GM12878 (cell line): Measurements from ENCODE around the gene FUT8. TPM values are rescaled to one million over a fixed set of nuclear protein-coding genes. Genes with fewer than 3 reads are reported as not detected.

Experiments
- ASH2L ChIP-seq: fragments of 300-600, 200-600 bp; sonication (generic); IDR thresholded peaks from 2 replicates; pipeline ENCODE4 v1.6.1; 2017; ENCODE audit warnings: low read depth, mild to moderate bottlenecking, borderline replicate concordance
- ATF7 ChIP-seq: fragments of 450-650 bp; IDR thresholded peaks from 2 replicates; pipeline ENCODE4 v1.6.1; 2016; ENCODE audit warnings: low read depth, mild to moderate bottlenecking
- BCL3 ChIP-seq: IDR thresholded peaks from 2 replicates; pipeline ENCODE4 v1.6.1; 2011; ENCODE audit warnings: borderline replicate concordance, low read depth, mild to moderate bottlenecking, moderate library complexity, low read length; ENCODE audit not compliant: insufficient read depth, poor library complexity, severe bottlenecking
- CEBPB ChIP-seq, 2 experiments: fragments of 150-350 bp in 1 of 2; IDR thresholded peaks; 2 replicates each; pipeline ENCODE4 v1.6.1; 2012 to 2014; ENCODE audit warnings: low read depth in 2 of 2, low read length in 2 of 2, borderline replicate concordance in 1 of 2, inconsistent platforms in 1 of 2
- CHD2 ChIP-seq: IDR thresholded peaks from 2 replicates; pipeline ENCODE4 v1.6.1; 2011; ENCODE audit warnings: low read depth, low read length, improper control_type of control experiment, borderline replicate concordance
- CTCF ChIP-seq, 3 experiments: IDR thresholded peaks in 2 of 3; conservative IDR thresholded peaks in 1 of 3; 2 replicates each; pipeline ENCODE4 v1.5.1; 2011; ENCODE audit warnings: low read depth in 3 of 3, low read length in 3 of 3, mild to moderate bottlenecking in 3 of 3, control low read depth in 2 of 3, moderate library complexity in 2 of 3, inconsistent platforms in 1 of 3, mixed read lengths in 1 of 3; ENCODE audit not compliant: control insufficient read depth in 2 of 3, insufficient read depth in 1 of 3; ENCODE audit errors: extremely low read depth in 1 of 3
- DPF2 ChIP-seq: fragments of 450-650 bp; IDR thresholded peaks from 2 replicates; pipeline ENCODE4 v1.6.1; 2017; ENCODE audit warnings: mild to moderate bottlenecking
- EP300 ChIP-seq, 2 experiments: fragments of 150-350 bp in 1 of 2; IDR thresholded peaks; 2 replicates each; pipeline ENCODE4 v1.6.1; 2011 to 2012; ENCODE audit warnings: low read depth in 2 of 2, low read length in 2 of 2, borderline replicate concordance in 1 of 2, improper control_type of control experiment in 1 of 2, inconsistent platforms in 1 of 2; ENCODE audit not compliant: control insufficient read depth in 1 of 2
- FOXM1 ChIP-seq: IDR thresholded peaks from 2 replicates; pipeline ENCODE4 v1.6.1; 2012; ENCODE audit warnings: low read depth, mild to moderate bottlenecking, inconsistent platforms, low read length, moderate library complexity
- IRF3 ChIP-seq: fragments of 450-650 bp; IDR thresholded peaks from 2 replicates; pipeline ENCODE4 v1.6.1; 2014; ENCODE audit warnings: mild to moderate bottlenecking
- IRF4 ChIP-seq: IDR thresholded peaks from 2 replicates; pipeline ENCODE4 v1.6.1; 2011; ENCODE audit warnings: low read depth, low read length
- MYB ChIP-seq: fragments of 150-350 bp; IDR thresholded peaks from 2 replicates; pipeline ENCODE4 v1.6.1; 2014; ENCODE audit warnings: mild to moderate bottlenecking, low read depth, low read length, borderline replicate concordance
- NR2C1 ChIP-seq: fragments of 450-650 bp; IDR thresholded peaks from 2 replicates; pipeline ENCODE4 v1.6.1; 2017; ENCODE audit warnings: antibody characterized with exemption, mild to moderate bottlenecking, moderate library complexity
- NRF1 ChIP-seq: conservative IDR thresholded peaks from 2 replicates; pipeline ENCODE4 v1.6.1; 2011; ENCODE audit warnings: mild to moderate bottlenecking, low read depth, low read length, improper control_type of control experiment
- POLR2AphosphoS2 ChIP-seq: IDR thresholded peaks from 2 replicates; pipeline ENCODE4 v1.6.1; 2011; ENCODE audit warnings: low read depth, mild to moderate bottlenecking, low read length, improper control_type of control experiment, moderate library complexity
- RAD21 ChIP-seq: IDR thresholded peaks from 2 replicates; pipeline ENCODE4 v1.6.1; 2011; ENCODE audit warnings: mild to moderate bottlenecking, low read depth, low read length, moderate library complexity; ENCODE audit not compliant: insufficient read depth
- RAD51 ChIP-seq: fragments of 450-650 bp; IDR thresholded peaks from 2 replicates; pipeline ENCODE4 v1.6.1; 2016; ENCODE audit warnings: moderate library complexity, mild to moderate bottlenecking, inconsistent platforms
- RBBP5 ChIP-seq: fragments of 200-600 bp; sonication (generic); conservative IDR thresholded peaks from 2 replicates; pipeline ENCODE4 v1.6.1; 2016
- RCOR1 ChIP-seq: conservative IDR thresholded peaks from 2 replicates; pipeline ENCODE4 v1.6.1; 2012; ENCODE audit warnings: low read depth, low read length, improper control_type of control experiment
- RELA ChIP-seq: fragments of 450-650 bp; IDR thresholded peaks from 2 replicates; pipeline ENCODE4 v1.8.0; 2014; ENCODE audit warnings: borderline replicate concordance; ENCODE audit not compliant: partially characterized antibody
- RFX5 ChIP-seq: IDR thresholded peaks from 2 replicates; pipeline ENCODE4 v1.6.1; 2011; ENCODE audit warnings: low read depth, low read length, improper control_type of control experiment
- SMC3 ChIP-seq: IDR thresholded peaks from 2 replicates; pipeline ENCODE4 v1.6.1; 2011; ENCODE audit warnings: low read length, improper control_type of control experiment, borderline replicate concordance
- STAT1 ChIP-seq: fragments of 450-650 bp; conservative IDR thresholded peaks from 2 replicates; pipeline ENCODE4 v1.6.1; 2014; ENCODE audit warnings: antibody characterized with exemption, mild to moderate bottlenecking
- WRNIP1 ChIP-seq: IDR thresholded peaks from 2 replicates; pipeline ENCODE4 v1.6.1; 2011; ENCODE audit warnings: low read depth, low read length, improper control_type of control experiment, borderline replicate concordance
- ZNF217 ChIP-seq: fragments of 450-650 bp; IDR thresholded peaks from 2 replicates; pipeline ENCODE4 v1.6.1; 2017; ENCODE audit warnings: antibody characterized with exemption, mild to moderate bottlenecking
- polyA plus RNA-seq, 11 experiments: library from polyadenylated mRNA; depleted of rRNA in 4 of 11; unstranded in 6 of 11; stranded (reverse) in 5 of 11; fragments of >200 nt; fragmentation: Nextera tagmentation in 4 of 11; fragmentation: Illumina TruSeq in 1 of 11; extraction: Ambion mirVana in 4 of 11; extraction: Trizol in 1 of 11; gene quantifications; 1 replicate in 1 of 11; 2 replicates in 10 of 11; pipeline versions ENCODE4 v1.2.1 to v1.2.3, GENCODE V29; 2011 to 2016; ENCODE audit warnings: inconsistent platforms in 2 of 11, missing spikeins in 2 of 11, low read depth in 1 of 11
- total RNA-seq, 4 experiments: library from RNA; depleted of rRNA in 3 of 4; stranded (reverse); fragments of >200 nt in 3 of 4; fragmentation: Illumina TruSeq in 1 of 4; extraction: Trizol in 1 of 4; gene quantifications; 2 replicates each; pipeline versions ENCODE4 v1.2.1 to v1.2.3, GENCODE V29; 2013 to 2021

Gene FUT8
- total and polyA plus RNA-seq, 10 of the 15 experiments (the other 5 are each of a cell fraction or from before 2014, with no cell fraction given), result 21.3 to 106 (median 66.3) TPM

DNA sequence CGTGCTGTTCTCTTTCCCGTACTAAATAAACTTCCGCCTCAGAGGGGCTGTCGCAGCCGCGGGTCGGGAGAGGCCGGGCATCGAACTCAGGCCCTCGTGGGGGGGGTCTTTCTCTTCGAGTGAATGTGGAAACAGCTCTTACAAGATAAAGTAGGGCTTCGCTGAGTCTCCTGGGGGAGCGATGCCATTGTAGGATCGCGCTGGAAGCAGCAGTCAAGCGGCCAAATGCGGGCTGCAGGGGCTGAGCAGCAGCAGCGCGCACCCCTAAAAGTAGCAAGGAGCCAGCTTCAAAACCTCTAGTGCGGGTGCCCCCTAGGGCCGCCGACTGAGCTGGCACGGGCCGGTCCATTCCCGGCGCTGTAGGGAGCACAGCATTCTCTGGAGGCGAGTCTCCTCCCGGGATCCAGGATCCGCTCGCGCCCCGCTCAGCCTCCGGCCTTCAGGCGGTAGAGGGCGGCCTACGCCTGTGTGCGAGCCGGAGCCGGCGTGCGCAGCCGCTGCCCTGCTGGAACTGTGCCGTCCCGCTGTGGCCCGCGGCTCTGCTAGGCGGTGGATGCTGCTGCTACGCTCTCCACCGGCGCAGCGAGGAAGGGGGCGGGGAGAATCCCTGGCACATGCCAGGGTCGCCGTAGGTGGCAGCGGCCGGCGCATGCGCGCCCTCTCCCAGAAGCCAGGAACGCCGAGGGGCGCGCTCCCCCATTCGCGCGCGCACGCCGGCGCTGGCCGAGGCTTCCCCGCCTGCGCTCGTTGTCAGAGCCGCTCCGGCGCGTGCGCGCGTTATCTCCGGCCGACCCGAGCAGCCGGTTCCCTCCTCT lies at the start of gene FUT8 (continued):
- no peak for TF ChIP-seq ATF7
- no peak for TF ChIP-seq FOXM1
- TF ChIP-seq IRF4, result no peak
- no peak for TF ChIP-seq MYB
- TF ChIP-seq CHD2, result no peak
- peak; percentile 49; the same call in 1 of the 2 replicates for TF ChIP-seq POLR2AphosphoS2
- TF ChIP-seq CEBPB (IDR thresholded peaks at IDR 0.05; ENCODE audit: borderline replicate concordance in 1 of 2, low read depth in 2 of 2, low read length in 2 of 2), result no peak
- peak; percentile 13; the same call in 1 of the 2 replicates for TF ChIP-seq DPF2
- TF ChIP-seq EP300 (IDR thresholded peaks at IDR 0.05; ENCODE audit: borderline replicate concordance in 1 of 2, control insufficient read depth in 1 of 2, low read depth in 2 of 2, low read length in 2 of 2), result no peak
- no peak; the same call in 1 of the 2 replicates for TF ChIP-seq RBBP5
- no peak for TF ChIP-seq WRNIP1
- TF ChIP-seq ZNF217, result no peak
- peak; percentile 42; the same call in 1 of the 2 replicates for TF ChIP-seq SMC3
- peak; percentile 54 for TF ChIP-seq RAD21
- TF ChIP-seq ASH2L, result no peak; the same call in 1 of the 2 replicates
- no peak for TF ChIP-seq RAD51
- peak; percentile 44; the same call in 1 of the 2 replicates for TF ChIP-seq STAT1
- no peak for TF ChIP-seq RCOR1
- peak; percentile 79 for TF ChIP-seq RELA
- TF ChIP-seq RFX5, result no peak
- TF ChIP-seq NRF1, result peak; percentile 77
- peak; percentile 51 to 67 (median 61) for TF ChIP-seq CTCF (IDR thresholded peaks at IDR 0.05 in 2 of 3, conservative IDR thresholded peaks at IDR 0.05 in 1 of 3; ENCODE audit: control insufficient read depth in 2 of 3, extremely low read depth in 1 of 3, insufficient read depth in 1 of 3, low read depth in 3 of 3, low read length in 3 of 3)
- TF ChIP-seq BCL3, result peak; percentile 69
- TF ChIP-seq IRF3, result no peak
- TF ChIP-seq NR2C1, result no peak
